GM04503 (cell line): Measurements from ENCODE around the gene SPOP.
"Not testable (repeated sequence)": the region's sequence is repeated elsewhere in the genome, so short reads cannot be mapped to it uniquely, and the experiment has no call there.

ENCODE experiments used
- DNase-seq: peaks from one replicate; pipeline ENCODE4 v3.0.0-alpha.2; 2012; ENCODE audit warnings: low read depth

Gene SPOP

GRCh38 chr17:49571764-49572163 is 106.1 kb downstream of the SPOP start:
- no peak for DNase-seq

- DNase-seq, result no peak
These were observed 106.6 kb downstream of the SPOP start for GRCh38 chr17:49571283-49571682.

GRCh38 chr17:49570540-49571242 is 107.2 kb downstream of the SPOP start:
- no peak for DNase-seq

GRCh38 chr17:49568695-49569047 is 109.2 kb downstream of the SPOP start:
- DNase-seq, result not testable (repeated sequence)

- DNase-seq, result no peak
These were observed 109.8 kb downstream of the SPOP start for GRCh38 chr17:49567871-49568694.

- no peak for DNase-seq
These were observed 110.8 kb downstream of the SPOP start for GRCh38 chr17:49567104-49567521.

- no peak for DNase-seq
These were observed 111.2 kb downstream of the SPOP start for GRCh38 chr17:49566668-49567071.

- no peak for DNase-seq
These were observed 111.9 kb downstream of the SPOP start for GRCh38 chr17:49565948-49566491.

- DNase-seq, result no peak
These were observed 113.3 kb downstream of the SPOP start for GRCh38 chr17:49564638-49565037.

- no peak for DNase-seq
These were observed 120.4 kb downstream of the SPOP start for GRCh38 chr17:49557312-49558024.

GRCh38 chr17:49556223-49556943 is 121.5 kb downstream of the SPOP start:
- DNase-seq, result no peak

GRCh38 chr17:49555495-49556222 is 122.2 kb downstream of the SPOP start:
- no peak for DNase-seq

- no peak for DNase-seq
These were observed 123.0 kb downstream of the SPOP start for GRCh38 chr17:49554694-49555494.

- DNase-seq, result no peak
These were observed 124.1 kb downstream of the SPOP start for GRCh38 chr17:49553676-49554335.

GRCh38 chr17:49552070-49552751 is 125.7 kb downstream of the SPOP start:
- no peak for DNase-seq

GRCh38 chr17:49551221-49552069 is 126.5 kb downstream of the SPOP start:
- DNase-seq, result no peak

GRCh38 chr17:49550764-49551163 is 127.1 kb downstream of the SPOP start:
- not testable (repeated sequence) for DNase-seq
